K562 (cell line): ENCODE results near the gene OR2W1. TPM values are rescaled to one million over a fixed set of nuclear protein-coding genes. Genes with fewer than 3 reads are reported as not detected.

ENCODE experiments used
- ATF4 ChIP-seq: fragments of 450-650 bp; formaldehyde crosslinking; IDR thresholded peaks from 2 replicates; pipeline ENCODE4 v1.4.0; 2022; ENCODE audit warnings: mild to moderate bottlenecking, moderate library complexity
- ATF6 ChIP-seq: sonication (generic); formaldehyde crosslinking; IDR thresholded peaks from 2 replicates; pipeline ENCODE4 v1.4.0; 2020; ENCODE audit warnings: mild to moderate bottlenecking, missing genetic modification reagents
- CXXC5 ChIP-seq: fragments of 250-450 bp; sonication (Bioruptor Pico); IDR thresholded peaks from 2 replicates; pipeline ENCODE4 v1.8.0; 2022; ENCODE audit warnings: inconsistent platforms, mild to moderate bottlenecking, moderate library complexity
- GATAD2B ChIP-seq: fragments of 450-650 bp; IDR thresholded peaks from 2 replicates; pipeline ENCODE4 v1.6.1; 2017; ENCODE audit warnings: mild to moderate bottlenecking, borderline replicate concordance
- LCOR ChIP-seq: sonication (generic); formaldehyde crosslinking; IDR thresholded peaks from 2 replicates; pipeline ENCODE4 v1.8.0; 2022; ENCODE audit warnings: mild to moderate bottlenecking, missing genetic modification reagents
- PYGO2 ChIP-seq: fragments of 450-650 bp; IDR thresholded peaks from 2 replicates; pipeline ENCODE4 v1.6.1; 2016; ENCODE audit warnings: mild to moderate bottlenecking, missing genetic modification characterization, moderate library complexity, missing compliant biosample characterization
- THAP12 ChIP-seq: fragments of 250-450 bp; sonication (Bioruptor Pico); IDR thresholded peaks from 2 replicates; pipeline ENCODE4 v1.9.0; 2021; ENCODE audit warnings: mild to moderate bottlenecking, inconsistent platforms
- THRB ChIP-seq: fragments of 450-650 bp; formaldehyde crosslinking; conservative IDR thresholded peaks from 2 replicates; pipeline ENCODE4 v1.4.0; 2022; ENCODE audit warnings: mild to moderate bottlenecking, missing genetic modification characterization
- ZBTB40 ChIP-seq, 2 experiments: fragments of 450-650 bp in 1 of 2; sonication (generic) in 1 of 2; formaldehyde crosslinking in 1 of 2; IDR thresholded peaks; 2 replicates each; pipeline versions ENCODE4 v1.7.1 to v1.9.0; 2016 to 2022; ENCODE audit warnings: inconsistent platforms in 1 of 2, mild to moderate bottlenecking in 1 of 2, missing genetic modification reagents in 1 of 2
- ZNF24 ChIP-seq: fragments of 450-650 bp; IDR thresholded peaks from 2 replicates; pipeline ENCODE4 v1.6.1; 2016
- polyA plus RNA-seq, 8 experiments: library from polyadenylated mRNA; depleted of rRNA in 4 of 8; stranded (reverse) in 5 of 8; unstranded in 3 of 8; fragments of >200 nt; fragmentation: Nextera tagmentation in 2 of 8; fragmentation: Illumina TruSeq in 1 of 8; extraction: Ambion mirVana in 2 of 8; extraction: Trizol in 1 of 8; gene quantifications; 2 replicates each; pipeline versions ENCODE4 v1.2.1 to v1.2.3, GENCODE V29; 2011 to 2014; ENCODE audit warnings: inconsistent platforms in 1 of 8, missing spikeins in 1 of 8
- total RNA-seq, 7 experiments: library from RNA; depleted of rRNA in 6 of 7; stranded (reverse); fragments of >200 nt in 6 of 7; fragmentation: Illumina TruSeq in 2 of 7; extraction: Trizol in 2 of 7; gene quantifications; 2 replicates each; pipeline versions ENCODE4 v1.2.1 to v1.2.3, GENCODE V29; 2011 to 2021; ENCODE audit warnings: low replicate concordance in 1 of 7

The OR2W1 gene
- total and polyA plus RNA-seq, 9 of the 15 experiments (the other 6 are each of a cell fraction or from before 2014, with no cell fraction given): not detected

GRCh38 chr6:29005183-29005885 lies 39.6 kb downstream of the OR2W1 start, which contains the start of gene ZNF311 (continued):
- TF ChIP-seq THAP12 (CRISPR knock-in tag) (peak; percentile 64; the same call in 1 of the 2 replicates), ZBTB40 (IDR thresholded peaks at IDR 0.05) (peak; percentile 91), ZBTB40 (CRISPR knock-in tag; IDR thresholded peaks at IDR 0.05) (no peak), LCOR (CRISPR knock-in tag) (peak; percentile 93), ATF6 (CRISPR knock-in tag) (peak; percentile 65; the same call in 1 of the 2 replicates), THRB (CRISPR knock-in tag) (0 out of 2 replicates have a peak, but pooled peaks have one; percentile 56), CXXC5 (CRISPR knock-in tag) (peak; percentile 73), PYGO2 (tag) (no peak; the same call in 1 of the 2 replicates), GATAD2B (peak; percentile 40; the same call in 1 of the 2 replicates), ATF4 (CRISPR knock-in tag) (no peak), ZNF24 (peak; percentile 27; the same call in 1 of the 2 replicates)
